GM12878 (cell line): Measurements from ENCODE around the gene DDO. TPM values are rescaled to one million over a fixed set of nuclear protein-coding genes. Genes with fewer than 3 reads are reported as not detected.

ENCODE experiments used
- BHLHE40 ChIP-seq, 2 experiments: fragments of 450-650 bp in 1 of 2; IDR thresholded peaks; 2 replicates each; pipeline ENCODE4 v1.6.1; 2011 to 2017; ENCODE audit warnings: low read depth in 2 of 2, borderline replicate concordance in 1 of 2, improper control_type of control experiment in 1 of 2, low read length in 1 of 2, mild to moderate bottlenecking in 1 of 2
- E4F1 ChIP-seq: fragments of 450-650 bp; IDR thresholded peaks from 2 replicates; pipeline ENCODE4 v1.6.1; 2018; ENCODE audit warnings: borderline replicate concordance, mild to moderate bottlenecking; ENCODE audit not compliant: partially characterized antibody
- PBX3 ChIP-seq: IDR thresholded peaks from 2 replicates; pipeline ENCODE4 v1.6.1; 2011; ENCODE audit warnings: mild to moderate bottlenecking, low read depth, low read length, moderate library complexity; ENCODE audit not compliant: insufficient replicate concordance
- RAD21 ChIP-seq: IDR thresholded peaks from 2 replicates; pipeline ENCODE4 v1.6.1; 2011; ENCODE audit warnings: mild to moderate bottlenecking, low read depth, low read length, moderate library complexity; ENCODE audit not compliant: insufficient read depth
- RBBP5 ChIP-seq: fragments of 200-600 bp; sonication (generic); conservative IDR thresholded peaks from 2 replicates; pipeline ENCODE4 v1.6.1; 2016
- REST ChIP-seq: IDR thresholded peaks from 2 replicates; pipeline ENCODE4 v1.6.1; 2012; ENCODE audit warnings: mild to moderate bottlenecking, low read depth, low read length
- RFX5 ChIP-seq: IDR thresholded peaks from 2 replicates; pipeline ENCODE4 v1.6.1; 2011; ENCODE audit warnings: low read depth, low read length, improper control_type of control experiment
- ZNF217 ChIP-seq: fragments of 450-650 bp; IDR thresholded peaks from 2 replicates; pipeline ENCODE4 v1.6.1; 2017; ENCODE audit warnings: antibody characterized with exemption, mild to moderate bottlenecking
- polyA plus RNA-seq, 11 experiments: library from polyadenylated mRNA; depleted of rRNA in 4 of 11; unstranded in 6 of 11; stranded (reverse) in 5 of 11; fragments of >200 nt; fragmentation: Nextera tagmentation in 4 of 11; fragmentation: Illumina TruSeq in 1 of 11; extraction: Ambion mirVana in 4 of 11; extraction: Trizol in 1 of 11; gene quantifications; 1 replicate in 1 of 11; 2 replicates in 10 of 11; pipeline versions ENCODE4 v1.2.1 to v1.2.3, GENCODE V29; 2011 to 2016; ENCODE audit warnings: inconsistent platforms in 2 of 11, missing spikeins in 2 of 11, low read depth in 1 of 11
- total RNA-seq, 4 experiments: library from RNA; depleted of rRNA in 3 of 4; stranded (reverse); fragments of >200 nt in 3 of 4; fragmentation: Illumina TruSeq in 1 of 4; extraction: Trizol in 1 of 4; gene quantifications; 2 replicates each; pipeline versions ENCODE4 v1.2.1 to v1.2.3, GENCODE V29; 2013 to 2021

DDO gene
- total and polyA plus RNA-seq, 10 of the 15 experiments (the other 5 are each of a cell fraction or from before 2014, with no cell fraction given): 0.04 to 0.14 (median 0.09) TPM; not detected in 6

GRCh38 chr6:110448846-110449540, 33.6 kb upstream of the DDO start (continued):
- no peak for TF ChIP-seq RFX5
- TF ChIP-seq REST: no peak
- no peak for TF ChIP-seq BHLHE40 (IDR thresholded peaks at IDR 0.05; ENCODE audit: borderline replicate concordance in 1 of 2, low read depth in 2 of 2, low read length in 1 of 2)
- no peak for TF ChIP-seq RAD21
- no peak for TF ChIP-seq RBBP5
- no peak for TF ChIP-seq ZNF217
- no peak for TF ChIP-seq E4F1
- TF ChIP-seq PBX3: no peak
